Ishikawa (cell line): ENCODE data around the gene CLDN22.

Experiments used
- CEBPB ChIP-seq: IDR thresholded peaks from 2 replicates; pipeline ENCODE4 v1.6.1; 2012
- CREB1 ChIP-seq: IDR thresholded peaks from 2 replicates; pipeline ENCODE4 v1.6.1; 2012; ENCODE audit warnings: low read depth
- EGR1 ChIP-seq: IDR thresholded peaks from 2 replicates; pipeline ENCODE4 v1.6.1; 2012
- EP300 ChIP-seq: IDR thresholded peaks from 2 replicates; pipeline ENCODE4 v1.6.1; 2012; ENCODE audit warnings: borderline replicate concordance
- FOXM1 ChIP-seq: IDR thresholded peaks from 2 replicates; pipeline ENCODE4 v1.6.1; 2012; ENCODE audit warnings: low read depth, borderline replicate concordance
- MAX ChIP-seq: IDR thresholded peaks from 2 replicates; pipeline ENCODE4 v1.6.1; 2012
- NFIC ChIP-seq: IDR thresholded peaks from 2 replicates; pipeline ENCODE4 v1.6.1; 2012
- RAD21 ChIP-seq: IDR thresholded peaks from 2 replicates; pipeline ENCODE4 v1.6.1; 2012; ENCODE audit warnings: low read depth
- REST ChIP-seq: IDR thresholded peaks from 2 replicates; pipeline ENCODE4 v1.6.1; 2012; ENCODE audit warnings: low read depth, mild to moderate bottlenecking
- TAF1 ChIP-seq: IDR thresholded peaks from 2 replicates; pipeline ENCODE4 v1.6.1; 2012; ENCODE audit warnings: low read depth, mild to moderate bottlenecking
- TCF12 ChIP-seq: IDR thresholded peaks from 2 replicates; pipeline ENCODE4 v1.6.1; 2012; ENCODE audit warnings: low read depth
- TEAD4 ChIP-seq: IDR thresholded peaks from 2 replicates; pipeline ENCODE4 v1.6.1; 2012
- YY1 ChIP-seq: IDR thresholded peaks from 2 replicates; pipeline ENCODE4 v1.6.1; 2012; ENCODE audit warnings: low read depth
- ZBTB7A ChIP-seq: IDR thresholded peaks from 2 replicates; pipeline ENCODE4 v1.6.1; 2012; ENCODE audit warnings: low read depth
- TF ChIP-seq, protein P1 (sequence below): IDR thresholded peaks from 2 replicates; pipeline ENCODE4 v1.6.1; 2012

The CLDN22 gene

GRCh38 chr4:183320211-183321059, at the start of gene CLDN22:
Gene CLDN22, minus strand, starts transcription at chr4:183320276. Its CDS starts 58 bp downstream, at chr4:183320218.
- no peak for TF ChIP-seq MAX
- no peak for TF ChIP-seq TAF1
- TF ChIP-seq YY1: no peak
- TF ChIP-seq EGR1: no peak
- no peak for TF ChIP-seq ZBTB7A
- no peak for TF ChIP-seq NFIC
- no peak for TF ChIP-seq EP300
- TF ChIP-seq, protein P1, sequence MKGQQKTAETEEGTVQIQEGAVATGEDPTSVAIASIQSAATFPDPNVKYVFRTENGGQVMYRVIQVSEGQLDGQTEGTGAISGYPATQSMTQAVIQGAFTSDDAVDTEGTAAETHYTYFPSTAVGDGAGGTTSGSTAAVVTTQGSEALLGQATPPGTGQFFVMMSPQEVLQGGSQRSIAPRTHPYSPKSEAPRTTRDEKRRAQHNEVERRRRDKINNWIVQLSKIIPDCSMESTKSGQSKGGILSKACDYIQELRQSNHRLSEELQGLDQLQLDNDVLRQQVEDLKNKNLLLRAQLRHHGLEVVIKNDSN: no peak
- TF ChIP-seq REST: no peak
- TF ChIP-seq FOXM1: no peak
- TF ChIP-seq TCF12: no peak
- TF ChIP-seq CREB1: no peak
- no peak for TF ChIP-seq RAD21
- TF ChIP-seq CEBPB: no peak
- TF ChIP-seq TEAD4: no peak

- TF ChIP-seq FOXM1 (no peak), TCF12 (no peak), EGR1 (no peak), TEAD4 (no peak), RAD21 (no peak)
Observed at GRCh38 chr4:183369073-183369472, 49.0 kb upstream of the CLDN22 start.

DNA sequence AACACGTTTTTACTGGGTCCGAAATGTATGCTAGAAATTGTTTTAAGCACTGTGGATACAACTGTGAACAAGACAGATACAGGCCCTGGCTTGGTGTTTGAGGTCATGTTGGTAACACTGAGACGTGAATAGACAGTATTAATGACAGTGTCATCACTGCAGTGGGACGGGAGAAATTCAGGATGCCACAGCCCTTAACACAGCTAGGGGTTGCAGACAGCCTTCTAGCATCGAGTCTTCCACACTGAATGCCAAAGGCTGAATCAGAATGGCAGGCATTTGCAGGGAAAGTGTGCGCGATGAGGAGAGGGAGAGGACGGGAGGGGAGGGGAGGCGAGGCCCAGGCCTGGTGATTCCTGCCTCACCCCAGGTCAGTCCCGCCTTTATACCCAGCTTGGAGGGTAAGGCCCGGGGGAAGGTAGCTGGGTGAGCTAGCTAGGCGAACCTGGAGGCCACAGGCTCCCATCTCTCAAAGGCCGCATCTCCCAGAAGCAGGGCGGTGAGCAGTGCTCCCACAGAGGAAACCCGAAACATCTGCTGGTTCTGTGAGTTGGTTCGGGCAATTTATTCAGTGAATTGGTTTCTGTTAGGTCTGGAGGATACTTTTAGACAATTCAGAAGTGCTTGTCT, 46.2 kb upstream of the CLDN22 start:
- TF ChIP-seq NFIC: no peak
- TF ChIP-seq ZBTB7A: no peak
- no peak for TF ChIP-seq EGR1
- TF ChIP-seq TCF12: no peak
- no peak for TF ChIP-seq TEAD4
- TF ChIP-seq YY1: no peak
- no peak for TF ChIP-seq RAD21
- TF ChIP-seq CREB1: no peak
- no peak for TF ChIP-seq CEBPB
- TF ChIP-seq EP300: no peak
- TF ChIP-seq, protein P1: no peak
- no peak for TF ChIP-seq REST
- no peak for TF ChIP-seq FOXM1
- TF ChIP-seq TAF1: no peak
- TF ChIP-seq MAX: no peak

- TF ChIP-seq MAX (no peak), TEAD4 (no peak), YY1 (no peak), TCF12 (no peak), REST (no peak), EGR1 (no peak), TAF1 (no peak), EP300 (no peak), RAD21 (no peak), CEBPB (no peak), ZBTB7A (no peak), NFIC (no peak), FOXM1 (no peak), CREB1 (no peak)
- TF ChIP-seq, protein P1: no peak
Observed at GRCh38 chr4:183364025-183364424, 43.9 kb upstream of the CLDN22 start.
